Amniotic epithelial cell (primary cell): Measurements from ENCODE around the gene PM20D1.
"Not testable (repeated sequence)": the region's sequence is repeated elsewhere in the genome, so short reads cannot be mapped to it uniquely, and the experiment has no call there.

ENCODE experiments used
- DNase-seq: peaks from one replicate; pipeline ENCODE4 v3.0.0-alpha.2; 2010; ENCODE audit warnings: low read depth

PM20D1 gene

DNA sequence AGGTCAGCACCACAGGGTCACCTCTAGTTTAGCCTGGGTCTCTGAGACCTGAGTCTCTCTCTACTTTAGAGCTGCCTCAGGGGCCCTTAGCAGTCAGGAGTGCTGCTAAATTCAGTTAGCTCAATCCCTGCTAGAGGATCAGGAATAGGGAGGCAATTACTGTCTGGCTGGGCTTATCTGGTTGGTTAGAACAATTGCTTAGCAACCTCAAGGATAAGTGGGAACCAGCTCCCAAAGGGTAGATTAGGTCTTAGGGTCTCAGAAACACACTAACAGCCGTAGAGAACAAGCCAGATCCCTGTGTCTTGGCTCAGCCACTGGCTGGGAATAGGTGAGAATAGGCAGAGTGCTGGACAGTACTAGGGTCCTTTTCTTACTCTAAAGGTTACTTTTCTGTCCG is 7.7 kb downstream of the PM20D1 start:
- DNase-seq = no peak

DNA sequence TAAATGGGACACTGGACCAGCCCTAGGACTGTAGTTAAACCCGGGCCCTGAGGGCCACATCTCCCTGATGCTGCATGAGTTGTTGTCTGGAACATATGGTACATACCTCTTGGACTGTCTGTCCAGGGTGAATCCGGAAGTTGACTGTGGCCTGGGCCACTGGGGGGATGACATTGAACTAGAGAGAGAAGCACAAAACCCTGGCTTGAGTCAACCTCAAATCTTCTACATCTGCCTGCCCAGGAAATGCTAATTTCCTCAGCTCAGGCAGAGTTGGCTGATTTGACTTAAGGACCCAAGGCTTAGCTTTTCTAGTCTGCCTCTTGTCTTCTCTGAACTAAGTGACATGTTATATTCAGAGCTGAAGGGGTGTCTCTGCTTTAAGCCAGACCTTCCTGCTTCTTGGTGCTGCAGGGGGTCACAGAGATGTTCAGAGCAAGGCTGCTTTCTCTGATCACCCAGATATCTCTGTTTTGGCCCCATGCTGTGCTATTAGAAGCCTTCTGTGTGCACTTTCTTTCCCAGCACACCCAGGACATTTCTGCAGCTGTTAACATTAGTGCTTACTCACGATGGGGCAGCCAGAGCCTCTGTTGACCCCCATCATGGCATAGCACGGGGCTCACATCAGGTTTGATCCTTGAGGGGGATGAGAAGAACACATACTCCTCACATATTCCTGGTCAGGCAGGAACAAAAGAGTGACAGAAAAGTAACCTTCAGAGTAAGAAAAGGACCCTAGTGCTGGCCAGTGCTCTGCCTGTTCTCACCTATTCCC is 9.6 kb downstream of the PM20D1 start:
- no peak for DNase-seq

DNA sequence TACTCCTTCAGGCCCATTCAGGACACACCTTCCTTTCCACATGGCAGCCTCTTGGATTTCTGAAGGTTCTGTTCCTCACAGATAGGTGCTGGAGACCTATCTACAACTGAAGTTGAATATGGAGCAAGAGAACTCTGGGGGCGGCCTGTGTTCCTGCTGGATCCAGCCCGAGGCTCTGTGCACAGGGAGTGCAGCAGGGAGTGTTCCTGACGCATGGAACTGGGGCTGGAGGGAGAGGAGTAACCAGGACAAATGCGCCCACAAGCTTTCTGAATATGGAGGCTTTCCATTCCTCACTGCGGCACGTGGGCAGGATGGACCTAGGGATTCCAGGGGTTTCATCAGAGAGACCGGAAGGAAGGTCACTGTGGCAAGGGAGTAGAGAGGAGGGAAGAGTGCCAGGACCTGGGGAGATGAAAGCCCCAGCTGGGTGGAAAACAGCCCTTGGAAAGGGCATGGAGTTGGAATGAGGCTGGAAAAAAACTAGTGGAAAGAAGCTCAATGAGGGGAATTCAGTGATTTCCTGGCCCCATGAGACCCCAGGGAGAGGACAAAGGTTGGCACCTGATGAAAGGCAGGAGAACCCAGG is 12.5 kb downstream of the PM20D1 start:
- no peak for DNase-seq

DNA sequence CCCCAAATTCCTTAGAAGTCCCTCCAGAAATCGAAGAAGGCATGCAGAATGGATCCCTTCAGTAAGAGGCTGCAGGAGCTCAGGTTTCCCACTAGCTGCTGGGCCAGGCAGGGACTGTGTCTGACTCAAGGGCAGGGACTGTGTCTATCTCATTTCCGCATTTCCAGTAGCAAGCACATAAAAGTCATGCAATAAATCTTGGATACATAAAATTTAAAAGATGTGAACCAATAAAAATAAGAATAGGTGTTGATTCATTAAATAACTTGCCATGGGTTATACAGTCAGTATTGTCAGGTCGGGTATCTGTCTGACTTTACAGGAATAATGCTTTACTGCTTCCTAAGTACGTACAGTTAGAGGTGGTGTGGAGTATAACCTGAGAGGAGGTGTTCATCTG is 15.2 kb downstream of the PM20D1 start:
- DNase-seq = no peak

DNA sequence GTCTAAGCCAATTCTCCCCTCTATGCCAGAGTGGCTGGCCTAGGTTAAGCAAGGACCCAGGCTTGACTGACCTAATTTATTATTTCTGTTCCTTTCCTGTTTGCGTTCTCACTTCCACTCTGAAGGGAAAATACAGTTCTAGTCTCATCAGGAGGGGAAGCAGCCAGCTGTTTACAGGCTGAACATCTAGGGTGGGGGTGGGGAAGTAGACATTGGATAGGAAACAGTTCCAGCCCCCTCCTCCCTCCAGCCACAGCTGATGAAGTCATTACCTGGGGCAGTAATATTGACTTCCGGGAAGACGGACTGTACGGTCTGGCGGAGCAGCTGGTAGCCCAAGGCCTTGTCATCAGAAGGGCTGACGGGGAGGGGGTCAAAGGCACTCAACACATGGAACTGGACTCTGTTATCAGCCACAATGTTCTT is 17.6 kb downstream of the PM20D1 start:
- DNase-seq = no peak

DNA sequence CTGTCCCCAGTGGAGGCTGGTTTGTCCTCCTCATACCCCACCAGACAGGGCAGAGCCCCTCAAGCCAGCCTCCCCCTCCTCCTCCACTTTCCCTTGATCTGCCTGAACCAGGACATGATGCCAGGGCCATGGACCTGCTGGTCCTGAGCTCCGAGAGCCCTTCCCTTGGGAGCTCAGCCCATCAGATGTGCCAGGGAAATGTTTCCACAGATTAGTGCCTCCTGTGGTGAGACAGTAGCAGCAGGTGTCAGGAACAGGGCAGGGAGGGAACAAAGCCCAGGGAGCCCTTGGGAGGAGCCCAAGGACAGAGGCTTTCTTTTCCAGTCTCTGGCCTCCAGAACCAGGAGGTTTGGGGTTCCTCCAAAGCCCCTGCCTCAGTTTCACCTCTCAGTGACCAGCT is 22.3 kb downstream of the PM20D1 start:
- DNase-seq = no peak

DNA sequence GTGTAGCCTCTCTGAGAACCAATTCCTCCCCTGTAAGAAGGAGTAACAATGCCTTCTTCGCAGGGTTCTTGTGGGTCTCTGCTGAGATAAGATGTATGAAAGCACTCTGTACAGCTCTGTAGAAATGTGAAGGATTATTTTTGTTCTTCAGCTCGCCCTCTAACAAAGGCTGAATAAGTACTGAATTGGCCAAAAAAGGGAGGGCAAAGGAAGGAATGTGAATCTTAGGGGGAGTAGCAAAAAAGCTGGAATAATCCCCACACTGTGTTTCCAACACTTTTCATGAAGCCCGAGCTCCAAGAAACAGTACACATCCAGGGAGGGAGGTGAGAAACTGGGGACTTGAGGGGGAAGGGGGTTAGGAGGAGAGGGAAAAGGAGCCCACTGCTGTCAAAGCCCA is 22.9 kb downstream of the PM20D1 start:
- no peak for DNase-seq

DNA sequence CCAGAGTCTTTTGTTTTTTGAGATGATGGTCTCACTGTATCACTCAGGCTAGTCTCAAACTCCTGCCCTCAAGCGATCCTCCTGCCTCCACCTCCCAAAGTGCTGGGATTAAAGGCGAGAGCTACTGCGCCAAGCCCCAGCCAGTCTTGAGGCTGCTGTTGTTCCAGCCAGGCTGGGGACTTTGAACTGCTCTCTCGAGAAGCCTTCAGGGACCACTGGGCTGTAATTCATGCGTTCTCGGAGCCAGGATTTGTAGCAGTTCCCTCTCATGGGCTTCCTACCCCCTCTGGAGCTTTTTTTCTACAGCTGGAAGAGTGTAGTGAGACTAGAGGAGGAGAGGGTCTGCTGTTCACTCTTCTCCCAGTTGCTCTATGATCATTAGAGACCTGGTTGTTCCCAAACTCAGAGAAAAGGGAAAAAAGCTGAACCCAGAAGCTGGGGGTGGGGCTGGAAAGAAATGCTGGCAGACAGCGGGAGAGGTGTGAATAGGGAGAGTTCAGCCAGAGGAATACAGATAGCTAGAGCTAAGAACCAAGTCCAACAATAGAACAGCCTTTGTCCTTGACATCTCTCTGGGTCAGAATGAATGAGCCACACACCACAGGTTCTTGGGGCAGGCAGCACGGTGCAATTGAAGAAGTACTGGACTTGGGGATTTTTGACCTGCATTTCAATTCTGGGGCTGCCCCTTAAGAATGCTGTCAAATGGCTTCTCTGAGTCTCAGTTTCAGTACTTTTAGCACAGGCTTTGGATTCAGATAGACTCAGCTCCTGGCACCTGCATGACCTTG is 23.7 kb downstream of the PM20D1 start:
- no peak for DNase-seq

DNA sequence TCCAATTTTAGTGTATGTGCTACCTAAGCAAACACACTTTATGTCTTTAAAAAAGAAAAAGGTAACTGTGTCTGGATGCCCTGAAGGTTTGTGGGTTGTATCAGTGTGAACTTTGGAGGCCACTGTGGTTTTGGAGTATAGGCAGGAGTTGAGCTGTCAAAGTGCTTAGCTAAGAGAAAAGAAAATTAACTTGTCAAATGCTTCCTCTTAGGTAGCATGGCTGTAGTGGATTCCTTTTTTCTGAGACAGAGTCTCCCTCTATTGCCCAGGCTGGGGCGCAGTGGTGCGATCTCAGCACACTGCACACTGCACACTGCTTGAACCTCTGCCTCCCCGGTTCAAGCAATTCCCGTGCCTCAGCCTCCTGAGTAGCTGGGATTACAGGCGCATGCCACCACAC is 25.8 kb downstream of the PM20D1 start:
- no peak for DNase-seq

DNA sequence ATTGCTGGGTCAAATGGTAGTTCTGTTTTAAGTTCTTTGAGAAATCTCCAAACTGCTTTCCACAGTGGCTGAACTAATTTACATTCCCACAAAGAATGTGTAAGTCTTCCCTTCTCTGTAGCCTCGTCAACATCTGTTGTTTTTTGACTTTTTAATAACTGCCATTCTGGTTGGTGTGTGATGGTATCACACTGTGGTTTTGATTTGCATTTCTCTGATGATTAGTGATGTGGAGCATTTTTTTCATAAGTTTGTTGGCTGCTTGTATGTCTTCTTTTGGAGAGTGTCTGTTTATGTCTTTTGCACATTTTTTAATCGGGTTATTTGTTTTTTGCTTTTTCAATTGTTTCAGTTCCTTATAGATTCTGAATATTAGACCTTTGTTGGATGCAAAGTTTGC is 26.7 kb downstream of the PM20D1 start:
- DNase-seq = not testable (repeated sequence)

DNA sequence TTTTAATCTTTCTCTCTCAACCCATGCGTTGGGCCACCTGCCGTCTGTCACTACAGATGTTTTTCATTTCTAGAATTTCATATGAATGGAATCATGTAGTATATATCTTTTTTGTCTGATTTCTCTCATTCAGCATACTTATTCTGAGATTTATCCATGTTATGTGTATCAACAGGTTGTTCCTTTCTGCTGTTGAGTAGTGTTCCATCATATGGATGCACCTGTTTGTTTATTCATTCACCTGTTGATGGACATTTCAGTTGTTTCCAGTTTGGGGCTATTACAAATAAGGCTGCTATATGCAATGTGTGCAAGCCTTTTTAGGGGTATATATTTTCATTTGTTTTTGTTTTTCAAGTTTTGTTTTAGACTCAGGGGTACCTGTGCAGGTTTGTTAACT is 27.5 kb downstream of the PM20D1 start:
- no peak for DNase-seq

DNA sequence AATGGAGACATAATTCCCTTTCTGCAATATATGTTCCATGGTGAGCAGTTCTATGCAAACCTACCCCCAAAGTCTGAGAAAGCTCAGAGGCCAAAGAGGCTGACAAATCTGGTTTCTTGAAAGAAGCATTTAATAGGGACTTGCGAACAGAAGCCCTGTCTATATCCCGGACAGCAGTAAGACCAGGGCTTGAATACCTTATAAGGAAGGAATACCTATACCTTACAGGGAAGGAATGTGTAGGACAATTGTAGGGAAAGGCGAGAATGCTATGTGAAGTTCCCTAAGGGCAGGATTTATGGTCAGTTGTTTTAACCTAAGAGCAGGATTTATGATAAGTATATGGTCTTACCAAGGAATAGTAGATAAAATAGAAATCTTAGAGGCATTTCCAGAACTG is 31.9 kb downstream of the PM20D1 start:
- DNase-seq = no peak

DNA sequence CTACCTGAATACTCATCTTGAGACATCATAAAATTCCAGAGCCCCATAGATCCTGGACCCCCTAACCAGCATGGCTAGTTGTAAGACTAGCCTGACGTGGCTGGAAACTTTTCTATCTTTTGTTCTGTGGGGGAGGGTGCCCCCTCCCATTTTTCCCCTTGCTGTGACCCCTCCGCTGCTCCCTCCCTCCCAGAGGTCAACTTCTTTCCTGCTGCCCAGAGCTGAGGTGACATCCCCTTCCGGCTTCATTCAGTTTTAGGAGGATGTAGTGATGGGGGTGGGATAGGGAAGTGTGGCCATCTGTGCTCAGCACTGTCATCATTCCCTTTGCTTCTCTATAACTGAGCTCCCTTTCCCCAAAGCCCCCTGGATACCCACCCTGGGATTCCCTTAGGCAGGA is 32.6 kb downstream of the PM20D1 start:
- no peak for DNase-seq

DNA sequence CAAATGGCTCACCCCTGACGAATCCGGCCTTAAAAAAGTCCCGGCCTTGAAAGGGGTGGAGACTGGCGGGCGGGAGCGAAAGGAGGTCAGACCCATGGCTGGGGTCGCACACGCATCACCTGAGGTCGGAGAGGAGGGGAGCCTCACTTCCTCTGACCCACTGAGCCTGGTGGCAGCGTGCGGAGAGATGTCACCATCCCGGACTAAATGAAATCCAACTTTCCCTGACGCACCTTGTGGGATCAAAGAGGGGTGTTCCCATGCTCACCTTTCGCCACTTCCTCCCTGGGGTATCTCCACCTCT is 36.2 kb downstream of the PM20D1 start:
- no peak for DNase-seq

DNA sequence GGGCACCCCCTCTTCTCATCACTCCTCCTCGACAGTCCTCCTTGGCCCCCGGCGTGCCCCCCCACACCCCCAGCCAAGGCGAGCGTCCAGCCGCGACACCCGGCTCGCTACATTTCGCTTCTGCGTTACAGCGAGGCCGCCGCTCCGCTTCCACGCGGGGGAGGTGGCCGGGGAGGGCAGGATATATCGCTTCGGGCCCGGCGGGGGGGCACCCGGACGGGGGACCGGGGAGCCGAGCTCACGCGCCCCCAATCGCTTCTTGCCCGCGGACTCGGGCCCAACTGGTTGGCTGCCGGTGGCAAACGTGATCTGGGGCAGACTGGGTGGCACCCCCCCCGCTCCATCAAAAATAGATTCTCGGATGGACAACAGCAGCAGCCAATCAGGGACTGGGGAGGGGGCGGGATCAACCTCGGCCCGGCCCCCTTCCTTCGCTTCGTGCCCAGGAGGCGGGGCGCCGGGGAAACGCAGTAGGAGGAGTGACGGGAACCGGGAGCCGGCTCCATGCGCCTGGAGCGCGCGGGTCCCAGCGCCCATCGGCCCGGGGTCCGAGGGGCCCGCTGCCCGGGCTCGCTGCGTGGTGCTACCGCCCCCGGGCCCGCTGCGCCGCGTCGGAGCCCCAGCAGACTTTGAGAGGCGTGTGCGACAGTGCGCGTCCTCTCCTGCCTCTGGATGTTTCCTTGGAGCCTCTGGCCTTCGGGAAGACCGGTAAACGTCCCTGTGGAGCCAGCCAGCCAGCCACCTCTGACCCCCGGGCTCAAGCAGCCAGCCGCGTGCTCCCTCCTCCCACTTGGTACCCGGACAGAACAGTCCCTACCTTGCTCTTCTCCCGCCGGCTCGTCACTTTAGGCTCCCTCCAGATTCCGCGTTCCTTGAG is 36.8 kb downstream of the PM20D1 start, which contains the start of gene SLC41A1:
TSS of gene SLC41A1 (minus strand) at position 321 of the 877 bp plus-strand sequence. CDS start 2,757 bp downstream, outside the sequence.
- DNase-seq = peak; percentile 80

DNA sequence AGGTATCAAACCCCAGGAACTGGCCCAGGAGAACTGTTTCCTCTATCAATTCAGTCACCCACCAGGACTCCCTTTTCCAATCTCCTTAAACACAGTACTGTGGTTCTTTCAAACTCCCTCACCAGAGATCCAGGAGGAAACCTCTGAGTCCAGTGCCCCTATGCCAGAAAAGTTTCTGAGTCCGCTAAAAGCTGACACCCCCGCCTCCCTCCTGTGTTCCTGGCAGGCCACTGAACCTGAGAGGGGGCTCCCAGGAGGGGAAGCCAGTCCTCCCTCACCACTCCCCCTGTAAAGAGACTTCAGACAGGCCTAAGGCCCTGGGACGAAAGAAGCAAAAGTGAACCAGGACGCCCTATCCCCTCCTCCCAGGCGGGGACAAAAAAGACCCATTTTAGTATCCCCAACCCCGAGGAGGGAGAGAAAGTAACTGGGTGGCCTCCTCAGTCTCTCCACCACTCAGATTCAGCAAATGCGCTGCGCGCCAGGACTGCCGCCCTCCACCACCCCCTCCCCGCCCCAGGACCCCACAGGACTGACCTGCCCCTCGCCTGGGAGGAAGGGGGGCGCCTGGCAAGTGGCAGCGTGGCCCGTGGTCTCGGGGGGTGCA is 37.6 kb downstream of the PM20D1 start:
- peak; percentile 5 for DNase-seq

DNA sequence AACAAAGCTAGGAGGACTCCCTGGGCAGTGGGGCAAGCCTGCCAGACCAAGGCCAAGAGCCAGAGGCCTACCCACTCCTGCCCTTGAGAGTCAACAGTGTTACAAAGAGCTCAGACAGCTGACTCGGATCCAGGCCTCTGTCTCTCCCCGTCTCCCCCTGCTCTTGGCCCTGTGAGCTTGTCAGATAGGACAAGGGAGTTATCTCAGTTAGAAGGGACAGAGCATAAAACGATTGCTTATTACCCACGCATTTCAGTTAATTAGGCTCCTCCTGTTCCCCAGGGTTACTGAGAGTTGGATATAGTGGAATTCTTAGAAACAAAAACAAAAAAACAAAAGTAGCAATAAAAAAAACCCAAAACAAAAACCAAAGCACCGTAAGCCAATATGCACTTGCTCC is 38.3 kb downstream of the PM20D1 start:
- peak; percentile 36 for DNase-seq

DNA sequence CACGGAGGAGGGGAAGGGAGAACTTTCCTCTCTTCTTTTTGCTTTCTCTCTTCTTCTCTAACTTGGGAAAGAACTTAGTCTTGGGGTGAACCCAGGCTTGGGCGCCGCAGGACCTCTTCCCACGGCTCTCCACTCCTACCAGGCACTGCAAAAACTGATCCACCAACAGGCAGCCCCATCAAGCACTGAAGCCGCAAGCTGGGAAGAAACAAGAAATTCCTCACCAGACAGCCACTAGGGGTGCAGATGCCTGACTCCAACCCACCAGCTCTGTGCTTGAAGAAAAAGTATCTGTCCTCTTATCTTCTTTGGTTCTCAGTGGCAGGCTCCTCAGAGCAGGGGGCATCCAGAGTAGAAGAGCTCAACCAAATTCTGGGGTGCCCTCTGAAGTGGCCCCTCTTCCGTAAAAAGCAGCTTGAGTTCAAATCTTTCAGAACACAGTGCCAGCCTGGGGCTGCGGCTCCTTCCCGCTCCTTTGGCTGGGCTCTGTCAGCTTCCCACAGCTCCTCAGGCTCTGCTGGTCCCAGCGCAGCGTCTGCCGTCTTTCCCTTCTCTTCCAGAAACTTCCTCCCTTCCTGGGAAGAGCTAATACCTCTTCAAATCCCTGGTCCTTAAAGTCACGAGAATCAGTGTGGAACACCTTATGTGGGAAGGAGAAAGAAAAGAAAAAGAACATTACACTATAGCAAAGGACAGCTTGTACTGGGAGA is 39.3 kb downstream of the PM20D1 start:
- peak; percentile 21 for DNase-seq

DNA sequence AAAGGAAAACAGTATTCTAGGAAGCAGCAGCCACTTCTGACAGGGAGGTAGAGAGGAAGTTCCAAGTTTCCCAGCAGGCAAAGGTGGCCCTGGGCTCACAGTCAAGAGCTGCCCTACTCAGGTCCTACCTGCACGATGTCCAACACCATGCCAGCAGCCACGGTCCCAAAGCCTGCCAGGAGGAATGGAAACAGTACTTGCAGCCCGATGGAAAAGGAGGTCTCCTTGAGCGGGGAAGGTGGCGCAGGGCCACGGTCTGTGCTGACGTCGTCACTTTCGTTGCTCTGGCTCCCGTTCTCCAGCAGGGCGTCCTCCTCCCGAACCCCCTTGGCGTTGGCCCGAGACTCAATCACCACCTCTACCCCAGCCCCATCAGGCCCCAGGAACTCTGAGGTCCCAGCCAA is 40.0 kb downstream of the PM20D1 start:
- DNase-seq = no peak

DNA sequence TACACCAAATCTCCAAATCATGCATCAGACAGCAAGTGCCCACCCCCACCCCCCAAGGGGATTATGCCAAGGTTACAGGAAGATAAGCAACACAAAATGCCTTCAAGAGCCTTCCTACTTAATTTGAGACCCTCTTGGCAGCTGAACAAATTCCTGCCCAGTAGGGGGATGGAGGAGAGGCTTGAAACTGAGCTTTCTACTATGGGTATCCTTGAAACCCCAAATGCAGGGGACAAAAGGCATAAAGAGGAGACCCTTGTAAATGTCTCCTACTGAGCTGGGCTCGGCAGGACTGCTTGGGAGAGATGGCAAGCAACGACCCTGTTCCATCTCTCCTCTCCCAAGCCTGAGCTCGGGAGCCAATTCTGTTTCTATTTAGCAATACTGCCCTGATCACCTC is 40.5 kb downstream of the PM20D1 start:
- DNase-seq = no peak

DNA sequence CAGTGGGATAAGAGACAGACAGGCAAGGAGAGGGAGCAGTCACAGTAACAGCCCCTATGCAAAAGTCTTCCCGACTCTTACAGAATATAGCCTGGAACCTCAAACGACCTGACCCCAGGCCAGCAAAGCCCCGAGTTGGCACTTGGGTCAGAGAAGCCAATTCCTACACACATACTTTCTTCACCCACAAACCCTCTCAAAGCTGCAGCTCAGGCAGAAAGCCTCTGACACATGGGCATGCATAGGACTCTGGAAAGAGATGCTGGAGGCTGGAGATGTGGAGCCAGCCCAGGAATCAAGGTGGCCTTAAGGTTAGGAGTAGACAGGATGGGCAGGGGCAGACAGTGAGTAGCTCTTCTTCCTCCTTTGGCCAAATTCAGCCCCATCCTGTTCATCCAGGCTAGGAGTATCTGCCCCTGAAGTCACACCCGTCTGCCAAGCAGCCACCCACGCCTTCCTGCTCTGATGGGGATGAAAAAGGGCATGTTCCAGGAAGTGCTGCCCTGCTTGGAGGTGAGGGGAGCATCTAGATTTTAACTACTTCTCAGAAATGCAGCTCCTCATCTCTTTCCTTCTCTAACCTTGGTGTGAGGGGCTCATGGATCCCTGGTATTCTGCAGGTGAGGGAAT is 44.7 kb downstream of the PM20D1 start:
- no peak for DNase-seq
